Measurements from ENCODE around the gene IFNG. TPM values are rescaled to one million over a fixed set of nuclear protein-coding genes. Genes with fewer than 3 reads are reported as not detected.

Gene IFNG
- total RNA-seq, 1 donor: not detected

DNA sequence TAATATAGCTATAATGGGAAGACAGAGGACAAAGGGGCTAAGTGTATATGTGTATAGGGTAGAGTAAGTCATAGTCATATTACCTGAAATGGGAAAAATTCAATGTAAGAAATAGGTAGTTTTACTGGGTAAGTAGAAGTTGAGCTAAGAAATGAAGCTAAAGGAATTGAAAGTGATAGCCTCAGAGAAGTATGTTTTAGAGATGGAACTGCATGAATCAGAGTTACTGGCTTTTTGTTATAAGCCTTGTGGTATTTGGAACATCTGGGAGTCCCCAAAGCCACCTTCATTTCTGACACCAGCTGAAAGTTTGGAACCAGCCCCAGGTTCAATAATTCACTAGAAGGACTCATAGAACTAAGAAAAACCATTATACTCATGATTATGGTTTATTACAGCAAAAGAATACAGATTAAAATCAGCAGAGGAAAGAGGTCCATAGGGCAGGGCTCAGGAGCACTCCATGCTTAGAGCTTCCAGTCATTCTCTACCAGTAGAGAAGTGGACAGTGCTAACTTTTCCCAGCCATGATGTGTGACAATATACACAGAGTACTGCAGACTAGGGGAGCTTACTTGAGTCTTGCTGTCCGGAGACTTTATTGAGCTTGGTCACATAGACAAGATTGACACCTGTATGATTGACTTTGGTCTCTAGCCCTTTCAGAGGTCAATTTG is 9.8 kb upstream of the IFNG start:
- no peak for DNase-seq (ENCODE audit: low read depth)
- TF ChIP-seq, protein P1, sequence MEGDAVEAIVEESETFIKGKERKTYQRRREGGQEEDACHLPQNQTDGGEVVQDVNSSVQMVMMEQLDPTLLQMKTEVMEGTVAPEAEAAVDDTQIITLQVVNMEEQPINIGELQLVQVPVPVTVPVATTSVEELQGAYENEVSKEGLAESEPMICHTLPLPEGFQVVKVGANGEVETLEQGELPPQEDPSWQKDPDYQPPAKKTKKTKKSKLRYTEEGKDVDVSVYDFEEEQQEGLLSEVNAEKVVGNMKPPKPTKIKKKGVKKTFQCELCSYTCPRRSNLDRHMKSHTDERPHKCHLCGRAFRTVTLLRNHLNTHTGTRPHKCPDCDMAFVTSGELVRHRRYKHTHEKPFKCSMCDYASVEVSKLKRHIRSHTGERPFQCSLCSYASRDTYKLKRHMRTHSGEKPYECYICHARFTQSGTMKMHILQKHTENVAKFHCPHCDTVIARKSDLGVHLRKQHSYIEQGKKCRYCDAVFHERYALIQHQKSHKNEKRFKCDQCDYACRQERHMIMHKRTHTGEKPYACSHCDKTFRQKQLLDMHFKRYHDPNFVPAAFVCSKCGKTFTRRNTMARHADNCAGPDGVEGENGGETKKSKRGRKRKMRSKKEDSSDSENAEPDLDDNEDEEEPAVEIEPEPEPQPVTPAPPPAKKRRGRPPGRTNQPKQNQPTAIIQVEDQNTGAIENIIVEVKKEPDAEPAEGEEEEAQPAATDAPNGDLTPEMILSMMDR (IDR thresholded peaks at IDR 0.05; ENCODE audit: insufficient read depth, low read length): no peak
- no peak overlapping the region for H3K4me3 ChIP-seq (ENCODE audit: low read depth, low read length)

DNA sequence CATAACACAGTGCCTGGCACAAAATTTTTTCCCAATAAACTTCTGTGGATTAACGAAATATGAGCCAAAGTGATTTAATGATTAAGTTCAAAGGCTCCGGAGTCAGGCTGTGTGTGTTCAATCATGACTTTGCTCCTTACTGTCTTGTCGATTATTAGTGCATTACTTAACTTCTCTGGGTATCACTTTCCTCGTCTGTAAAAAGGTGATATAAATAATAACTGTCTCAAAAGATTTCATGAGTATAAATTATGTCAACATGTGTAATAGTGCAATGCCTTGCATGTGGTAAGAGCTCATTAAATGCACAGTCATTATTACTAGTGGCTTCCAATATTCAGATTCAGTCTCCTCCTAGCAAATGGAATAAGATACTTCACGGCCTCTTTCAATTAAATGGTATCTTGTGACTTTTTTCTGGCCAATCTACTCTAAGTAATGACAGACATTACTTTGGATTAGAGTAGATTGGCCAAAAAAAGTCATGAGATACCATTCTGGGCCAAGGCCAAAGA is 6.8 kb upstream of the IFNG start:
- H3K4me3 ChIP-seq (ENCODE audit: low read depth, low read length): no peak overlapping the region
- TF ChIP-seq, protein P1 (IDR thresholded peaks at IDR 0.05; ENCODE audit: insufficient read depth, low read length): no peak
- DNase-seq (ENCODE audit: low read depth): no peak

DNA sequence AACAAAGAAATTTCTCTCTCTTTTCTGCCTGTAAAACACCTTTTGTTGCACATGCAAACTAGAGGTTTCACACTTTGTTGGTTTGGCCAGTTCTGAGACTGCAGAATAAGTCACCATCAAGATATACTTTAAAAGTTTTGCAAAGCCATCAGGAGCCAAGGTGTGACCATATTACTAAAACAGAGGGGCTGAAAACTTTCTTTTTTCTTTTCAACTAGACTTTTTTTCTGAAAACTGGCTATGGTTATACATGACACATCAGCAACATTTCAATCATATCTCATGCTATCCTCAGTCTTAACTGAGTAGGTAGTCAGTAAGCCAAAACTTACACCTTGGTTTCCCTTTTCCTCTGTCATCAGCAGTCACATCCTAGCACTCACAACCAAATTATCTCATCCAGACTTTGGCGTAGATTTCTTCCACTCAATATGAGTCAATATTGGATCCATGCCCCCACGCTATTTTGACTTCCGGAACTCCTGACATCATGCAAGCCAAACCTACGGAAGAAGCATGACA is 4.1 kb upstream of the IFNG start:
- TF ChIP-seq, protein P1 (IDR thresholded peaks at IDR 0.05; ENCODE audit: insufficient read depth, low read length): no peak
- no peak overlapping the region for H3K4me3 ChIP-seq (ENCODE audit: low read depth, low read length)
- no peak for DNase-seq (ENCODE audit: low read depth)

DNA sequence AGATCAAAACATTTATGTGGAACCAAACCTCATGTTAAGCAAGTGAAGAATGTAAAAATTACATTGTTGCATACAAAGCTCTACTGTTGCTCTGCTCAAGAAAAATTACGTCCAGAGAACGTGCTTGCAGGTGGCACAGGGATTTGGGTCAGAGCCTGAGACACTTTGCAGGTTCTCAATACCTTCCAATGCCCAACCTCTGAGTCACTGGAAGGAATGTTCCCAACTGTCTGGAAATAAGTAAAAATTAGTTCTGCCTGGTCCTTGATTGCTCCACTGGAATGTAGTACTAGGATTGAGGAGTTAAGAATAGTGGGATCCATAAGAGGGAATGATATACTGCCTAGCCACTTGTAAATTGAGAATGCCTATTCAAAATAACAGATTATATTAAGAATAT is 2.8 kb upstream of the IFNG start:
- TF ChIP-seq, protein P1 (IDR thresholded peaks at IDR 0.05; ENCODE audit: insufficient read depth, low read length): no peak
- H3K4me3 ChIP-seq (ENCODE audit: low read depth, low read length): no peak overlapping the region
- DNase-seq (ENCODE audit: low read depth): no peak

DNA sequence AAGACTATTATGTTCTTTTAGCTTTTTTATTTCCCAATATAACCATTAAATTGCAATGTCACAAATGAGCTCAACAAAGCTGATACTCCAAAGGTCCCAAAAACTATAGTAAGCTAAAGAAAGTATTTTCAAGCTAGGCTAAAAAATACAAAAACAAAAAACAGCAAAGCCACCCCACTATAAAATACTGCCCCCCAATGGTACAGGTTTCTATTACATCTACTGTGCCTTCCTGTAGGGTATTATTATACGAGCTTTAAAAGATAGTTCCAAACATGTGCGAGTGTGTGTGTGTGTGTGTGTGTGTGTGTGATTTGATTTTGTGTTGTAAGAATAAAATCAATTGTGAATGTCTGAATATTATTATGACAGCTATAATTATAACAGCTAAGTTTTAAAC is 1.1 kb downstream of the IFNG start:
- TF ChIP-seq, protein P1 (IDR thresholded peaks at IDR 0.05; ENCODE audit: insufficient read depth, low read length): peak; percentile 30
- H3K4me3 ChIP-seq (ENCODE audit: low read depth, low read length): no peak overlapping the region
- DNase-seq (ENCODE audit: low read depth): peak; percentile 2

DNA sequence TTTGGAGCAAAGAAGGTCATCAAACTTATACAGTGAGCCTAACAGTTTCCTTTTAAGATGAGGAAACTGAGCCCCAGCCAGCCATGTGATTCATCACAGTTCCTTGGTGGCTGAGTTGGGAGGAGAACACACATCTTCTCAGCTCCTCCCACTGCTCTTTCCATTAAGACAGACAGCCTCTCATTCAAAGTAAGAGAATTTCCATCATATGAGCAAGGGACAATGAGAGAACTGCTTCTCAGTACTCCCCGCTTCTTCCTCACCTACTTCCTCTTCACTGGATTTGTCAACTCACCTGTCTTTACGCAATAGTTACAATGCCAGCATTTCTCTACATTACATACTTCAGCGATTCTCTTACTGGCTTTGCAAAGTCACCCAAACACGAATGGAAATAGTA is 2.2 kb downstream of the IFNG start:
- H3K4me3 ChIP-seq (ENCODE audit: low read depth, low read length): no peak overlapping the region
- TF ChIP-seq, protein P1 (IDR thresholded peaks at IDR 0.05; ENCODE audit: insufficient read depth, low read length): no peak
- DNase-seq (ENCODE audit: low read depth): no peak
